GM12875 (cell line): ENCODE results near the gene SLC6A7.

ENCODE experiments used
- H3K4me3 ChIP-seq: one replicate; pipeline ENCODE4 v1.5.1; 2011; ENCODE audit warnings: low read depth, low read length, control low read depth
- CTCF ChIP-seq: IDR thresholded peaks from 2 replicates; pipeline ENCODE4 v1.5.1; 2011; ENCODE audit warnings: low read depth, mild to moderate bottlenecking, control low read depth, inconsistent platforms, low read length, moderate library complexity, borderline replicate concordance; ENCODE audit not compliant: insufficient read depth

Gene SLC6A7

DNA sequence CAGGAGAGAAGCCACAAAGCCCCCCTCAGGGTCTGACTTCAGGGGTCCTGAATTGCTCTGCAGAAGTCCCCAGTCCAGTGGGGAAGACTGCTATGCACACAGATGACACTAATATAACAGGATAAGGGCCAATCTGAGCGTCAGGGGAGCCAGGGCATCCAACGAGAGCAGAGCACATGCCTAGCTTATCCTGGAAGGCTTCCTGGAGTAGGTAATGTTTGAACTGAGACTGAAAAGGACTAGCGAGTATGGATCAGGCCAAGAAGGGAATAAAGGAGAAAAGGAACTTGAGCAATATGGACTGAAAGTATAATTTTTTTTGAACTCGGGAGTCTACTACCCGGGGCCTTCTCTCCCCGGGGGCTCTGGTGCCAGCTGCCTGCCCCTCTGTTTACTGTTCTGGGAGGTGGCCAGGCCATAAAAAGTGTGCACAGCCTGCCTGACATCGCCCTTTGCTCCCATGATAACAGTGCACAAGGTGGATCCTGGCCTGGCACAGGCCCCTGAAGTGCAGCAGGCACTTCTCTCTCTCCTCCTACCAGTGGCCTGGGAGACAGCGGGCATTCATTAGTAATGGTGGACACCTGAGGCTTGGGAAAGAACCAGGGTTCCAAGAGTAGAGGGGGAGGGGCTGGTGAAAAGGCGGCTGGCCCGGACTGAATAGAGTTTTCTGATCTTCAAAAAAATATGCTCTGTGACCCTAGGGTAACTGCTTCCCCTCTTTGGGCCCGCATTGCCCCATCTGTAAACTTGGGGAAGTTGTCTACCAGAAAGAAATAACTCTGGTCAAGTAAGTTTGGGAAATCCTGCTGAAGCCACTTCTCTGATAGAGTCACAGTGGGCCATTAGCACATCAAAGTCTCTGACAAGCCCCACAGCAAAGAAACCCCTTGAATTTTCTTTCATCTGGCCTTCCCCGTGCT, 4.6 kb upstream of the SLC6A7 start:
- H3K4me3 ChIP-seq, result no peak overlapping the region
- no peak for TF ChIP-seq CTCF

- TF ChIP-seq CTCF, result no peak
These were observed 3.7 kb upstream of the SLC6A7 start for GRCh38 chr5:150186137-150186536.

GRCh38 chr5:150186897-150187296, 3.0 kb upstream of the SLC6A7 start:
- H3K4me3 ChIP-seq, result no peak overlapping the region
- TF ChIP-seq CTCF, result no peak

More at GRCh38 chr5:150186137-150186536, 3.7 kb upstream of the SLC6A7 start:
- H3K4me3 ChIP-seq, result no peak overlapping the region

DNA sequence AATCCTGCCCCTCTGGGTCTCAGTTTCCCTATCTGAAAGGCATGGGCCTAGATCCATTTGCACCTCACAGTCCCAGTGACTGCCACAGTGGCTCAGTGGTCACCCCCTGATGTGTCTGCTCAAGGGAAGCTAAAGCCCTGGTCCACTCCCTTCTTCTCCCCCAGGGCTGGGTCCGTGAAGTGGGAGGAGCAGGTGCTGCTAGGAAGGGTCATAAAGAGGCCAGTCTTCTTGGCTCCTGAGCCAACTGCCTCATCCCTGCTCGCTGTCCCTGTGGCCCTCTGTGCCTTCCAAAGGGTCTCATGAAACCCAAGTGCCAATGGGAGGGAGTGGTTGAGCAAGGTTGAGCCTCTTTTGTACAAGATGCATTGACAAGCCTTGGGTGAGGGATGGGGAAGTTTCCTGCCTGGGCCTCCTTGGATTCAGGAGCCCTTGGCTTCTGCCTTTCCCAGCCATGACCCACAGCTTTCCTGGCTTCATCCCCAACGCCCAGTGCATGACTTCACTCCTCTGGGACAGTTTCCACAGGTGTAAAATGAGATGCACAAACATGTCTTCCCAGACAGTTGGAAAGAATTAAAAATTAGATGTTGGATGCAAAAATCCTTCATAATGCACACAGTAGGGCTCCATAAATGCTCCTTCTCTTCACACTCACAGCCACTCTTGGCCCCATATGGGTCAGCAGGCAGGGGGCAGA, 1.6 kb upstream of the SLC6A7 start:
- TF ChIP-seq CTCF, result no peak
- no peak overlapping the region for H3K4me3 ChIP-seq

DNA sequence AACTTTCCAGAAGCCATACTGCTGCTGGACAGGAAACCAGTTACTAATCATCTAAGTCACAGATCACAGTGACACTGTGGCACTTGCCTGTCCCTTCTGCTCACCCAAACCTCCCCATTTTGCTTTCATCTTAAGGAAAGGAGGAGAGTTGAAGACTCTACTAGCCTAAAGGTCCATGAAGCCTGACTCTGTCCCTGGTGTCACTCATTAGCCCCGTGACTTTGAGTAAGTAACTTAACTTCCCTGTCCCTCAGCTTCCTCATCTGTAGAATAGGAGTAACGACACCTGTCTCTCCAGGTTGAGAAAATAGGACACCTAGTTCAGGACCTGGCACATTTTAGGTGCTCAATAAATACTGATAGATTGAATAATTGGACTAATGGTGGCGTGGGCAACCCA, 536 bp upstream of the SLC6A7 start:
- no peak for TF ChIP-seq CTCF
- no peak overlapping the region for H3K4me3 ChIP-seq

GRCh38 chr5:150190503-150190979, 679 bp downstream of the SLC6A7 start:
- no peak for TF ChIP-seq CTCF
- H3K4me3 ChIP-seq, result no peak overlapping the region
